HepG2 (cell line): ENCODE data around the gene ASCC2. TPM values are rescaled to one million over a fixed set of nuclear protein-coding genes. Genes with fewer than 3 reads are reported as not detected.
"Not testable (repeated sequence)": the region's sequence is repeated elsewhere in the genome, so short reads cannot be mapped to it uniquely, and the experiment has no call there.

ENCODE experiments used
- ATAC-seq: fragments of 200-7000 bp; cut with Tn5 transposase; 3 replicates; pipeline ENCODE4 v1.9.1; 2020; ENCODE audit warnings: mild to moderate bottlenecking, moderate library complexity
- BruUV-seq: library from RNA; stranded (reverse); fragments of 400-500 nt; replicated peaks from 2 replicates; lab custom pipeline; 2021; lab: Mats Ljungman, UMichigan
- CTCF ChIA-PET: fragments of 300-600 bp; formaldehyde crosslinking; extraction: SDS; loops from one replicate; lab custom pipeline; 2021; ENCODE audit warnings: low total read pairs, inconsistent platforms, low intra/inter-chr PET ratio; lab: Yijun Ruan, JAX
- POLR2A ChIA-PET: fragments of 350-600 bp; sonication (Branson Sonifier 250); formaldehyde crosslinking; loops from one replicate; lab custom pipeline; 2020; ENCODE audit warnings: antibody characterized with exemption, inconsistent platforms; lab: Yijun Ruan, JAX
- DNase-seq: peaks from one replicate; pipeline ENCODE4 v3.0.0-alpha.2; 2015; ENCODE audit warnings: low spot score
- FAIRE-seq: peaks from 3 replicates; lab custom pipeline; 2011; peaks lifted over from hg19 to GRCh38; lab: Jason Lieb, UNC
- H2AFZ ChIP-seq: one replicate; pipeline ENCODE4 v1.6.1; 2011; ENCODE audit warnings: low read length, inconsistent platforms
- H3K27ac ChIP-seq: fragments of 300-600 bp; 3 replicates; pipeline ENCODE4 v1.8.0; 2011; ENCODE audit warnings: mixed run types, mild to moderate bottlenecking, mixed read lengths, low read length, inconsistent platforms; ENCODE audit not compliant: insufficient read depth; ENCODE audit errors: extremely low read length
- H3K27me3 ChIP-seq, 2 experiments: fragments of 200-600 bp in 1 of 2; 2 replicates in 1 of 2; 3 replicates in 1 of 2; pipeline versions ENCODE4 v1.6.0 to v1.8.0; 2011; ENCODE audit warnings: low read length in 2 of 2, mild to moderate bottlenecking in 2 of 2, moderate library complexity in 2 of 2, inconsistent platforms in 1 of 2; ENCODE audit not compliant: insufficient read depth in 2 of 2, control insufficient read depth in 1 of 2
- H3K36me3 ChIP-seq, 2 experiments: fragments of 200-600 bp in 1 of 2; replicated peaks in 1 of 2; 2 replicates in 1 of 2; 3 replicates in 1 of 2; pipeline versions ENCODE4 v1.5.1 to v1.8.0; 2011; ENCODE audit warnings: low read length in 2 of 2, inconsistent platforms in 1 of 2; ENCODE audit not compliant: insufficient read depth in 2 of 2, control insufficient read depth in 1 of 2
- H3K4me1 ChIP-seq: 2 replicates; pipeline ENCODE4 v1.5.1; 2012; ENCODE audit warnings: low read length, inconsistent platforms; ENCODE audit not compliant: insufficient read depth
- H3K4me2 ChIP-seq: 2 replicates; pipeline ENCODE4 v1.6.0; 2011; ENCODE audit warnings: low read depth, low read length, inconsistent platforms
- H3K4me3 ChIP-seq, 3 experiments: fragments of 200-600 bp in 1 of 3; sonication (generic), shearing (Covaris generic) in 1 of 3; replicated peaks in 1 of 3; 2 replicates each; pipeline ENCODE4 v1.5.1; 2011 to 2016; ENCODE audit warnings: low read length in 3 of 3, inconsistent platforms in 2 of 3, low read depth in 2 of 3, mild to moderate bottlenecking in 2 of 3, control low read depth in 1 of 3, mixed read lengths in 1 of 3; ENCODE audit not compliant: insufficient read depth in 1 of 3
- H3K79me2 ChIP-seq: one replicate; pipeline ENCODE4 v1.6.1; 2011; ENCODE audit warnings: low read length, inconsistent platforms; ENCODE audit not compliant: insufficient read depth
- H3K9ac ChIP-seq: 2 replicates; pipeline ENCODE4 v1.6.0; 2011; ENCODE audit warnings: mild to moderate bottlenecking, low read depth, low read length, inconsistent platforms; ENCODE audit not compliant: insufficient read depth
- H3K9me3 ChIP-seq: 2 replicates; pipeline ENCODE4 v1.5.1; 2012; ENCODE audit warnings: mild to moderate bottlenecking, low read length
- H4K20me1 ChIP-seq: 2 replicates; pipeline ENCODE4 v1.6.0; 2011; ENCODE audit warnings: inconsistent platforms, mild to moderate bottlenecking, low read length, moderate library complexity; ENCODE audit not compliant: insufficient read depth
- HDAC6 ChIP-seq: fragments of 200-600 bp; sonication (generic); IDR thresholded peaks from 2 replicates; pipeline ENCODE4 v1.7.0; 2017; ENCODE audit warnings: mild to moderate bottlenecking, antibody characterized with exemption, low read length, low read depth
- PCBP1 ChIP-seq: fragments of 200-400 bp; formaldehyde crosslinking; IDR thresholded peaks from 2 replicates; pipeline ENCODE4 v1.6.1; 2017; ENCODE audit warnings: mild to moderate bottlenecking, low read depth, low read length, borderline replicate concordance
- WGBS: methylation state at CpG from one replicate; pipeline ENCODE4 v1.1.6; 2017; ENCODE audit warnings: low lambda C conversion rate; 5-methylcytosine and 5-hydroxymethylcytosine counted together
- in situ Hi-C: cut with HindIII; loops from 2 replicates; pipeline ENCODE4 v1.10.0; 2017; ENCODE audit warnings: low pct_unique_long_range_greater_than_20kb; ENCODE audit not compliant: extremely low pct_ligation_motif_present
- intact Hi-C: fragments of 100-400 bp; cut with micrococcal nuclease; formaldehyde crosslinking; loops from one replicate; pipeline ENCODE4 v1.10.0; 2022; ENCODE audit not compliant: unreplicated experiment
- polyA plus RNA-seq, 8 experiments: library from polyadenylated mRNA; depleted of rRNA in 3 of 8; stranded (reverse) in 7 of 8; unstranded in 1 of 8; fragments of >200 nt; fragmentation: Illumina TruSeq in 4 of 8; extraction: Trizol in 4 of 8; gene quantifications; 2 replicates each; pipeline versions ENCODE4 v1.2.1 to v1.2.3, GENCODE V29; 2011 to 2016; ENCODE audit warnings: low read depth in 4 of 8, missing spikeins in 1 of 8, mixed read lengths in 1 of 8; ENCODE audit not compliant: insufficient read depth in 1 of 8
- total RNA-seq, 5 experiments: library from RNA; depleted of rRNA; stranded (reverse); fragments of >200 nt; fragmentation: Illumina TruSeq; extraction: Trizol; gene quantifications; 2 replicates each; pipeline ENCODE4 v1.2.3, GENCODE V29; 2016; ENCODE audit warnings: low read depth in 1 of 5

The ASCC2 gene
- total and polyA plus RNA-seq, 2 of the 13 experiments (the other 11 are each of a cell fraction or from before 2014, with no cell fraction given): 26.2 to 26.3 TPM

DNA sequence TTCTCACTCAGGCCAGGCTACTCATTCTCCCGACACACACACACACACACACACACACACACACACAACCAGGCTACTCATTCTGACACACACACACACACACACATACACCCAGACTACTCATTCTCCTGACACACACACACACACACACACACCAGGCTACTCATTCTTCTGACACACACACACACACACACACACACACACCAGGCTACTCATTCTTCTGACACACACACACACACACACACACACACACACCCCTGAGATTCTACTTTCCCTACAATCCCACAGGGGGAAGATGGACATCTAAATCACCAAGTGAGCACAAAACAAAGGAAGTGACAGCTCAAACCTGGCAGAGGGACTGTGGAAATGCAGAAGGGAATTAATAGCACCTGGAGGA lies 10.3 kb downstream of the ASCC2 start:
- H3K4me3 ChIP-seq, CTCF ChIA-PET, ATAC-seq, H3K27ac ChIP-seq, DNase-seq, BruUV-seq, POLR2A ChIA-PET, H2AFZ ChIP-seq, in situ Hi-C loops, intact Hi-C loops, H3K4me2 ChIP-seq, H3K9me3 ChIP-seq, H3K9ac ChIP-seq, H3K79me2 ChIP-seq, H3K27me3 ChIP-seq, H4K20me1 ChIP-seq, H3K4me1 ChIP-seq: not testable (repeated sequence)
- 100% methylated on average over 1 of the region's 1 CpG for WGBS
- peaks cover 9 to 49% of the 10 kb centered on the region in 2 experiments for H3K36me3 ChIP-seq
- FAIRE-seq: peak; percentile 15

GRCh38 chr22:29827091-29827490 lies 11.0 kb downstream of the ASCC2 start:
- Histone ChIP-seq H3K4me1 (peaks cover 4% of the 10 kb centered on the region), H3K4me2 (no peak overlapping the region), H3K27ac (no peak overlapping the region), H2AFZ (no peak overlapping the region), H3K36me3 (peaks cover 9 to 46% of the 10 kb centered on the region in 2 experiments), H3K27me3 (no peaks in the 10 kb centered on the region), H4K20me1 (no peaks in the 10 kb centered on the region), H3K9ac (no peak overlapping the region), H3K79me2 (no peaks in the 10 kb centered on the region), H3K4me3 (no peak overlapping the region), H3K9me3 (no peaks in the 10 kb centered on the region)
- ChIA-PET CTCF (no interaction called here), POLR2A (no interaction called here)
- FAIRE-seq (no peak), ATAC-seq (no peak), DNase-seq (no peak)
- BruUV-seq: no TSS peak
- TF ChIP-seq HDAC6: no peak
- TF ChIP-seq PCBP1: no peak
- in situ Hi-C loops: no loop called here
- intact Hi-C loops: no loop called here
- 98% methylated on average over 4 of the region's 4 CpGs for WGBS
